B cell (primary cell): Measurements from ENCODE around the gene MT1G. TPM values are rescaled to one million over a fixed set of nuclear protein-coding genes. Genes with fewer than 3 reads are reported as not detected.
A peak's percentile ranks its signal among the peaks of the same experiment; 100 is the strongest.

ENCODE experiments used
- ATAC-seq: fragments of 200-7000 bp; cut with Tn5 transposase; one replicate; pipeline ENCODE4 v1.10.0; 2021; ENCODE audit warnings: low read depth, mild to moderate bottlenecking, moderate number of reproducible peaks, moderate library complexity
- CTCF ChIA-PET: fragments of 350-600 bp; sonication (Branson Sonifier 250); formaldehyde crosslinking; loops from one replicate; lab custom pipeline; 2021; ENCODE audit warnings: antibody characterized with exemption, inconsistent platforms; lab: Charles Lee
- POLR2A ChIA-PET: fragments of 350-600 bp; sonication (Branson Sonifier 250); formaldehyde crosslinking; loops from one replicate; lab custom pipeline; 2021; ENCODE audit warnings: antibody characterized with exemption; lab: Charles Lee
- DNase-seq: peaks from one replicate; pipeline ENCODE4 v3.0.0; 2013
- H2AFZ ChIP-seq: 2 replicates; pipeline ENCODE4 v1.6.1; 2012; ENCODE audit warnings: mild to moderate bottlenecking, low read depth, low read length; ENCODE audit not compliant: insufficient read depth, poor library complexity, severe bottlenecking
- H3K27ac ChIP-seq, 2 donors: 1 replicate in 1 of 2; 2 replicates in 1 of 2; pipeline ENCODE4 v1.5.1; 2012 to 2013; ENCODE audit warnings: low read length in 2 of 2, mild to moderate bottlenecking in 2 of 2, moderate library complexity in 1 of 2
- H3K27me3 ChIP-seq, 4 experiments: fragments of 200-600 bp in 1 of 4; sonication (generic) in 1 of 4; replicated peaks in 1 of 4; 1 replicate in 2 of 4; 2 replicates in 2 of 4; pipeline versions ENCODE4 v1.6.1 to v1.7.0; 2013 to 2016; ENCODE audit warnings: low read length in 3 of 4, mild to moderate bottlenecking in 2 of 4, mixed read lengths in 1 of 4, moderate library complexity in 1 of 4; ENCODE audit not compliant: insufficient read depth in 4 of 4, control insufficient read depth in 3 of 4; ENCODE audit errors: control extremely low read depth in 1 of 4
- H3K36me3 ChIP-seq, 2 experiments: replicated peaks in 1 of 2; 1 replicate in 1 of 2; 2 replicates in 1 of 2; pipeline versions ENCODE4 v1.6.1 to v1.7.1; 2013; ENCODE audit warnings: low read length in 1 of 2; ENCODE audit not compliant: insufficient read depth in 2 of 2, control insufficient read depth in 1 of 2; ENCODE audit errors: control extremely low read depth in 1 of 2, extremely low read depth in 1 of 2
- H3K4me1 ChIP-seq, 2 donors: fragments of 200-600 bp in 1 of 2; sonication (generic) in 1 of 2; 1 replicate in 1 of 2; 2 replicates in 1 of 2; pipeline versions ENCODE4 v1.5.1 to v1.6.1; 2013 to 2017; ENCODE audit warnings: low read length in 2 of 2; ENCODE audit not compliant: control insufficient read depth in 2 of 2, insufficient read depth in 2 of 2
- H3K4me2 ChIP-seq: replicated peaks from 2 replicates; pipeline ENCODE3; 2012; ENCODE audit warnings: mild to moderate bottlenecking, low read depth, low read length; ENCODE audit not compliant: poor library complexity, severe bottlenecking
- H3K4me3 ChIP-seq, 5 experiments: fragments of 200-600 bp in 1 of 5; sonication (generic) in 1 of 5; 1 replicate in 3 of 5; 2 replicates in 2 of 5; pipeline versions ENCODE4 v1.5.1 to v1.7.0; 2011 to 2016; ENCODE audit warnings: low read length in 4 of 5, mild to moderate bottlenecking in 4 of 5, low read depth in 2 of 5, control low read depth in 1 of 5, moderate library complexity in 1 of 5; ENCODE audit not compliant: insufficient read depth in 1 of 5; ENCODE audit errors: control extremely low read depth in 1 of 5, extremely low read depth in 1 of 5
- H3K79me2 ChIP-seq: fragments of 200-600 bp; sonication (generic); one replicate; pipeline ENCODE4 v1.6.0; 2016; ENCODE audit warnings: low read length; ENCODE audit not compliant: control insufficient read depth, insufficient read depth
- H3K9ac ChIP-seq: fragments of 200-600 bp; sonication (generic); 2 replicates; pipeline ENCODE4 v1.6.1; 2017; ENCODE audit warnings: mild to moderate bottlenecking, low read length, moderate library complexity
- H3K9me3 ChIP-seq, 3 donors: one replicate each; pipeline versions ENCODE4 v1.6.1 to v1.7.1; 2013; ENCODE audit warnings: low read length in 2 of 3; ENCODE audit not compliant: control insufficient read depth in 2 of 3, insufficient read depth in 1 of 3; ENCODE audit errors: control extremely low read depth in 1 of 3
- H4K20me1 ChIP-seq: 2 replicates; pipeline ENCODE4 v1.6.0; 2012; ENCODE audit warnings: mild to moderate bottlenecking, low read length; ENCODE audit not compliant: insufficient read depth, control insufficient read depth, poor library complexity, severe bottlenecking
- H3K27ac Mint-ChIP-seq: one replicate; pipeline ENCODE4 v1.8.0; 2021; ENCODE audit warnings: mixed read lengths
- H3K27me3 Mint-ChIP-seq: one replicate; pipeline ENCODE4 v1.8.0; 2021; ENCODE audit warnings: mixed read lengths
- H3K4me1 Mint-ChIP-seq: one replicate; pipeline ENCODE4 v1.8.0; 2021; ENCODE audit warnings: mixed read lengths
- H3K4me3 Mint-ChIP-seq: one replicate; pipeline ENCODE4 v1.8.0; 2021; ENCODE audit warnings: mixed read lengths
- H3K9me3 Mint-ChIP-seq: one replicate; pipeline ENCODE4 v1.8.0; 2022; ENCODE audit warnings: mixed read lengths; ENCODE audit not compliant: insufficient read depth
- EZH2 ChIP-seq: IDR thresholded peaks from 2 replicates; pipeline ENCODE4 v1.6.1; 2012; ENCODE audit warnings: borderline replicate concordance, low read depth, mild to moderate bottlenecking, moderate library complexity, low read length; ENCODE audit not compliant: insufficient read depth, poor library complexity, severe bottlenecking
- WGBS: methylation state at CpG from one replicate; pipeline ENCODE4 v1.1.5; 2013; ENCODE audit warnings: missing lambda C conversion rate; ENCODE audit not compliant: insufficient coverage; 5-methylcytosine and 5-hydroxymethylcytosine counted together
- intact Hi-C: fragments of 100-400 bp; cut with micrococcal nuclease; formaldehyde crosslinking; loops from one replicate; pipeline ENCODE4 v1.10.0; 2022
- polyA plus RNA-seq: library from polyadenylated mRNA; depleted of rRNA; stranded (reverse); fragments of >200 nt; gene quantifications from 2 replicates; pipeline ENCODE4 v1.2.3, GENCODE V29; 2012
- total RNA-seq, 2 donors: library from RNA; stranded (reverse); fragments of 120-200 nt in 1 of 2; gene quantifications; 1 replicate in 1 of 2; 2 replicates in 1 of 2; pipeline versions ENCODE4 v1.2.3 to v1.2.4, GENCODE V29; 2013 to 2022
- TF ChIP-seq, protein P1 (sequence below): fragments of 200-600 bp; IDR thresholded peaks from one replicate; pipeline ENCODE4 v1.8.0; 2022; ENCODE audit warnings: antibody characterized with exemption, mild to moderate bottlenecking

MT1G gene
- total and polyA plus RNA-seq, 2 donors (not counting 1 experiment from before 2014, with no cell fraction given): not detected

DNA sequence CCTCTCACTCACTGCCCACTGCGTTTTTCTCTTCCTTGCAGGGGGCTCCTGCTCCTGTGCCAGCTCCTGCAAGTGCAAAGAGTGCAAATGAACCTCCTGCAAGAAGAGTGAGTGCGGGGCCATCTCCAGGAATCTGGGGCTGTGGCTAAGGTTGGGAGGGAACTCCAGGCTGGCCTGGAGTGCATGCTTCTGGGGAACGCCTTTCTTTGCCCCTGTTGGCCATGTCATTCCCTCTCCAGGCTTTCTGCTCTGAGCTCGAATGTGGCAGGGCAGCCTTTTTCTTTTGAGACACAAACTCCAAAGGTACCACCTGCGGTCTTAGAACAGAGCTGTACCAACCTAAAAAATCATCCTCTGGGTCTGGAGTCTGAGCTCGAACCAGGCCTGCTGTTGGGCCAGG is 49.7 kb downstream of the MT1G start:
- H3K9me3 ChIP-seq: no peaks in the 10 kb centered on the region
- CTCF ChIA-PET: interaction anchor here (1.4 kb wide), 1 partner anchor 17 kb away, joined by 6 read pairs; no protein-coding TSS in a partner anchor
- no peak overlapping the region for H2AFZ ChIP-seq
- no peaks in the 10 kb centered on the region for H4K20me1 ChIP-seq
- POLR2A ChIA-PET: no interaction called here
- no peak overlapping the region for H3K4me2 ChIP-seq
- intact Hi-C loops: no loop called here
- TF ChIP-seq EZH2: no peak
- TF ChIP-seq, protein P1, sequence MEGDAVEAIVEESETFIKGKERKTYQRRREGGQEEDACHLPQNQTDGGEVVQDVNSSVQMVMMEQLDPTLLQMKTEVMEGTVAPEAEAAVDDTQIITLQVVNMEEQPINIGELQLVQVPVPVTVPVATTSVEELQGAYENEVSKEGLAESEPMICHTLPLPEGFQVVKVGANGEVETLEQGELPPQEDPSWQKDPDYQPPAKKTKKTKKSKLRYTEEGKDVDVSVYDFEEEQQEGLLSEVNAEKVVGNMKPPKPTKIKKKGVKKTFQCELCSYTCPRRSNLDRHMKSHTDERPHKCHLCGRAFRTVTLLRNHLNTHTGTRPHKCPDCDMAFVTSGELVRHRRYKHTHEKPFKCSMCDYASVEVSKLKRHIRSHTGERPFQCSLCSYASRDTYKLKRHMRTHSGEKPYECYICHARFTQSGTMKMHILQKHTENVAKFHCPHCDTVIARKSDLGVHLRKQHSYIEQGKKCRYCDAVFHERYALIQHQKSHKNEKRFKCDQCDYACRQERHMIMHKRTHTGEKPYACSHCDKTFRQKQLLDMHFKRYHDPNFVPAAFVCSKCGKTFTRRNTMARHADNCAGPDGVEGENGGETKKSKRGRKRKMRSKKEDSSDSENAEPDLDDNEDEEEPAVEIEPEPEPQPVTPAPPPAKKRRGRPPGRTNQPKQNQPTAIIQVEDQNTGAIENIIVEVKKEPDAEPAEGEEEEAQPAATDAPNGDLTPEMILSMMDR: no peak
- no peak overlapping the region for H3K4me3 ChIP-seq
- DNase-seq (no peak), ATAC-seq (no peak)
- H3K79me2 ChIP-seq: no peaks in the 10 kb centered on the region
- H3K4me1 ChIP-seq: peaks cover 10% of the 10 kb centered on the region in 2 donors
- Mint-ChIP-seq H3K27me3 (peaks cover 38% of the 10 kb centered on the region), H3K27ac (no peak overlapping the region), H3K9me3 (no peaks in the 10 kb centered on the region), H3K4me3 (no peak overlapping the region), H3K4me1 (peaks cover 10% of the 10 kb centered on the region)
- peaks cover 0 to 33% (median 17%) of the 10 kb centered on the region in 4 experiments for H3K27me3 ChIP-seq
- H3K36me3 ChIP-seq: no peaks in the 10 kb centered on the region
- no peak overlapping the region for H3K9ac ChIP-seq
- 58% methylated on average over 5 of the region's 6 CpGs for WGBS
- no peak overlapping the region for H3K27ac ChIP-seq

DNA sequence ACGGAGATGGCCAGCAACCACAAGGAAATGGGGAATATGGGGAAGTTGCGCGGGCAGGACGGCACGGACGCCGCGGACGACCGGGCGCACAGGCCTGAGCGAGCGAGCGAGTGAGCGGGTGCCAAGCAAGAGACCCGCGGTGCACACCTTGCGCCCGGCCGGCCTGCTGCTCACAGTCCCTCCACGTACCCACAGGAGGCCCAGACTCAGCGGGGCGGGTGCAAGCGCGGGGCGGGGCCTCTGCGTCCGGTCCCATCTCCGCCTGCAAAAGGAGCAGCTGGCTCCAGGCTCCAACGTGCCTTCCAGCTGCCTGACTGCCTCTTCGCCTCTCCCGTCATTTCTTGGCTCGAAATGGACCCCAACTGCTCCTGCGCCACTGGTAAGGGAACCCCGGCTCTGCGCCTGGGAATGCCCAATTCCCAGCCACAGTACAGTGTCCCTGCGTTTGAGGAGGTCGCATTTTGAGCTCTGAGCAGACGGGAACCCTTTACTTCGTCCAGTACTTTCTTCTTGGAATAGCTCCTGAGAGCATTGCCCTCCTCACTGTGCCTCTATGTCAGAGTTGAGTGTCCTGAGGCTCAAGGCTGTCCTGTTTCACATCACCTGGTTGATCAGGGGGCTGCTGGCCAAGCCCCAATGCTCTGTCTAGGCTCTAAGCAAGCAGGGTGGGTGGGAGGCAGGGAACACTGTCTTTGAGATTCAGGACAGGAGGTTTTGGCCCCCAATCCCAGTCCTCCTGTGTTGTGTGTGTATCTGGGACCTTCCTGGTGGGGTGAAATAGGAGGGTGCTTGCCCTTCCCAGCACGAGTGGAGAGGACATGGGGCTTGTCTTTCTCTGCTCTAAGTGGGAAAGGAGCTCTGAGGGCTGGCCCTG is 50.4 kb downstream of the MT1G start:
- ATAC-seq (peak; percentile 41), DNase-seq (no peak)
- Histone ChIP-seq H4K20me1 (no peaks in the 10 kb centered on the region), H3K4me2 (peak overlapping the region; percentile 70), H3K4me3 (peak overlapping the region in 2 of 5 experiments; percentile 2 to 30), H2AFZ (peak overlapping the region; percentile 67), H3K36me3 (no peaks in the 10 kb centered on the region), H3K9ac (peak overlapping the region; percentile 23), H3K79me2 (no peaks in the 10 kb centered on the region), H3K27me3 (peaks cover 0 to 33% (median 17%) of the 10 kb centered on the region in 4 experiments), H3K27ac (no peak overlapping the region), H3K9me3 (no peaks in the 10 kb centered on the region), H3K4me1 (peaks cover 10% of the 10 kb centered on the region in 2 donors)
- ChIA-PET POLR2A (no interaction called here), CTCF (interaction anchor here (1.4 kb wide), 1 partner anchor 17 kb away, joined by 6 read pairs; no protein-coding TSS in a partner anchor)
- Mint-ChIP-seq H3K27me3 (peaks cover 38% of the 10 kb centered on the region), H3K27ac (no peak overlapping the region), H3K9me3 (no peaks in the 10 kb centered on the region), H3K4me1 (peaks cover 10% of the 10 kb centered on the region), H3K4me3 (peak overlapping the region; percentile 64)
- TF ChIP-seq EZH2: no peak
- TF ChIP-seq, protein P1: no peak
- intact Hi-C loops: no loop called here
- WGBS: 5% methylated on average over 40 of the region's 41 CpGs
